ENCODE measurements around the gene TMEM18. TPM values are rescaled to one million over a fixed set of nuclear protein-coding genes. Genes with fewer than 3 reads are reported as not detected.

The TMEM18 gene
- total RNA-seq, 2 experiments from 2014 or later, result 25.6 to 26.3 TPM

DNA sequence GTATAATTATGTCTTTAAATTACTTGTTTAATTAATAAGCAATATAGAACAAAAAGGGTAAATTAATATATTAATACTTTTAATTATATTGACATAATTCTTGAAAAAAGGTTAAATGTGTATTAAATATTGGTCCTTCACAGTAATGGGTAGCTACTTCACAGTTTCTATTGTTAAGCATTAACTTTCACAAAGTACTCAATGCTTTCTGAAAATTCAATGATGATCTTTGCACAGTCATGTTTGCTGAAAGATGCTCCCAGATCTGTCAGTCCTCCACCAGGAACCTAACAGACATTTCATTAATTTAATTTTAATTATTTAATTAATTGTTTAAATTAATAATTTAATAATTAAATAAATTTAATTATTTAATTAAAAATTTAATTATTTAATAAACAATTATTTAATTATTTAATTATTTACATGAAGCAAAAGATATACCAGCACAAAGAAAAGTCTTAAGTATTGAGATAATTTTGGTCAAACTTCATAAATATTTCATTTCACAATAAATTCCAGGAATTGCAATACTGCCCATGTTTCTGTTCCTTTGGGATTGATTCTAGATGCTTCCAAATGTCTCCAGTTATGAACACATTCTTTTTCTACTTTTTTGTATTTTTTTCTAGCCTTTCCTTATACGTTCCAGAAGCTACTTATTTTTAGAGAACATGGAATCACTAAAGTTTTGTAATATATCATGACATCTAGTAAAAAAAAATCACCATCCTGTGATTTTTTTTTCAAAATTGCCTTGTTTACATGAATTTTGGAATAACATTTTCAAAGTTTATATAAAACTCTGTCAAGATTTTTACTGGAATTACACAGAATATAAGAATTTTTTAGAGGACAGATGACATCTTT, 46.5 kb downstream of the TMEM18 start:
- Mint-ChIP-seq H3K4me1 (ENCODE audit: low read depth) (no peaks in the 10 kb centered on the region), H3K36me3 (ENCODE audit: low read depth) (no peaks in the 10 kb centered on the region)

DNA sequence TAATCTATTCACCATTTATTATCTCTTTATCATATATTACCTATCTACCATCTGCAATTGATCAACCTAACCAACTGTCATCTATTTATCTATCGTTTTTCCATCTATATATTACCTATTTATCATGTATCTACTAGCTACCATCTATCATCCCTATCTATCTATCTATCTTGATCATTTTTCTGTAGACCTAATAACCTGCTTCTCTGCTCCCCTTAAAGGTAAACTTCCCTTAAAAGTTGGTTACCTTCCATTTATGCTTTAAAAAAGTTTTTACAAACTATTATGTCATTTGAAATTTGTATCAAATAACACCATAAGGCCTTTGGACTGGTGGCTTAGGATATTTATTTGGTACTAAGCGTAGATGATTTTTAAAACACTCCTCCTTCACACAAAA, 47.2 kb downstream of the TMEM18 start:
- H3K36me3 ChIP-seq (ENCODE audit: insufficient read depth, low read length), result no peaks in the 10 kb centered on the region
- ATAC-seq (ENCODE audit: poor library complexity) (no peak), DNase-seq (no peak)
- POLR2A ChIA-PET, result no interaction called here
- TF ChIP-seq, protein P1, sequence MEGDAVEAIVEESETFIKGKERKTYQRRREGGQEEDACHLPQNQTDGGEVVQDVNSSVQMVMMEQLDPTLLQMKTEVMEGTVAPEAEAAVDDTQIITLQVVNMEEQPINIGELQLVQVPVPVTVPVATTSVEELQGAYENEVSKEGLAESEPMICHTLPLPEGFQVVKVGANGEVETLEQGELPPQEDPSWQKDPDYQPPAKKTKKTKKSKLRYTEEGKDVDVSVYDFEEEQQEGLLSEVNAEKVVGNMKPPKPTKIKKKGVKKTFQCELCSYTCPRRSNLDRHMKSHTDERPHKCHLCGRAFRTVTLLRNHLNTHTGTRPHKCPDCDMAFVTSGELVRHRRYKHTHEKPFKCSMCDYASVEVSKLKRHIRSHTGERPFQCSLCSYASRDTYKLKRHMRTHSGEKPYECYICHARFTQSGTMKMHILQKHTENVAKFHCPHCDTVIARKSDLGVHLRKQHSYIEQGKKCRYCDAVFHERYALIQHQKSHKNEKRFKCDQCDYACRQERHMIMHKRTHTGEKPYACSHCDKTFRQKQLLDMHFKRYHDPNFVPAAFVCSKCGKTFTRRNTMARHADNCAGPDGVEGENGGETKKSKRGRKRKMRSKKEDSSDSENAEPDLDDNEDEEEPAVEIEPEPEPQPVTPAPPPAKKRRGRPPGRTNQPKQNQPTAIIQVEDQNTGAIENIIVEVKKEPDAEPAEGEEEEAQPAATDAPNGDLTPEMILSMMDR (IDR thresholded peaks at IDR 0.05), result no peak
- no peaks in the 10 kb centered on the region for H3K9me3 ChIP-seq (ENCODE audit: control insufficient read depth in 1 of 2, insufficient read depth in 1 of 2, low read length in 2 of 2)
- Mint-ChIP-seq H3K27me3 (no peaks in the 10 kb centered on the region), H3K4me3 (no peak overlapping the region), H3K27ac (no peak overlapping the region), H3K4me1 (ENCODE audit: low read depth) (no peaks in the 10 kb centered on the region), H3K36me3 (ENCODE audit: low read depth) (no peaks in the 10 kb centered on the region), H3K9me3 (no peaks in the 10 kb centered on the region)
- CTCF ChIA-PET, result no interaction called here
- no peaks in the 10 kb centered on the region for H3K27me3 ChIP-seq (ENCODE audit: control insufficient read depth in 1 of 2, insufficient read depth in 2 of 2, low read length in 2 of 2)
- no peak overlapping the region for H3K4me3 ChIP-seq (ENCODE audit: low read length)
- H3K27ac ChIP-seq (ENCODE audit: low read depth in 1 of 2, low read length in 2 of 2), result no peak overlapping the region
- no peaks in the 10 kb centered on the region for H3K4me1 ChIP-seq (ENCODE audit: insufficient read depth, low read length)
- intact Hi-C loops (cut with DNase I, micrococcal nuclease), result no loop called here

More for the DNA sequence above, 46.5 kb downstream of the TMEM18 start:
- ChIA-PET CTCF (no interaction called here), POLR2A (no interaction called here)
- Mint-ChIP-seq H3K4me3 (no peak overlapping the region), H3K9me3 (no peaks in the 10 kb centered on the region), H3K27ac (no peak overlapping the region), H3K27me3 (no peaks in the 10 kb centered on the region)
- no peak for ATAC-seq (ENCODE audit: poor library complexity)
- H3K27ac ChIP-seq (ENCODE audit: low read depth in 1 of 2, low read length in 2 of 2), result no peak overlapping the region
- TF ChIP-seq, protein P1 (IDR thresholded peaks at IDR 0.05), result no peak
- H3K27me3 ChIP-seq (ENCODE audit: control insufficient read depth in 1 of 2, insufficient read depth in 2 of 2, low read length in 2 of 2), result no peaks in the 10 kb centered on the region
- no peak for DNase-seq
- no peak overlapping the region for H3K4me3 ChIP-seq (ENCODE audit: low read length)
- H3K36me3 ChIP-seq (ENCODE audit: insufficient read depth, low read length), result no peaks in the 10 kb centered on the region
- intact Hi-C loops (cut with DNase I, micrococcal nuclease), result no loop called here
- H3K4me1 ChIP-seq (ENCODE audit: insufficient read depth, low read length), result no peaks in the 10 kb centered on the region
- no peaks in the 10 kb centered on the region for H3K9me3 ChIP-seq (ENCODE audit: control insufficient read depth in 1 of 2, insufficient read depth in 1 of 2, low read length in 2 of 2)

DNA sequence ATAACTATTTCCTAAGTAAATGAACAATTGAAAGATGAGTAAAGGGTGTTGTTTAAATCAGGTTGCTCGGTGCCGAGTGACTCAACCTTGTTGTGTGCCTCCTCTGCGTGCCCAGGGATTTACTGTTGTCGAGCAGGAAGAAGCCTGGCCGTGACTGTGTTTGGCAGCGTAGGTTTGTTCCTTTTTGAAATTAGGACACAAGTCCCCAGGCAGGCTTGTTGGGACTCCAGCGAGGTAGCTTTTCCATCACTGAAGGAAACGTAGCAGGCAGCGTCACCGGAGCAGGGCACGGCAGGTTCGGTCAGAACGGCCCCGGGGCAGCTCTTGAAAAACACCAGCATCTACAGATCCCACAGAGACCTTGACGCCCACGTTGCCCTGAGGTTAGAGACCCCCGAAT, 48.6 kb downstream of the TMEM18 start:
- no peaks in the 10 kb centered on the region for H3K4me1 ChIP-seq (ENCODE audit: insufficient read depth, low read length)
- H3K36me3 ChIP-seq (ENCODE audit: insufficient read depth, low read length), result no peaks in the 10 kb centered on the region
- Mint-ChIP-seq H3K4me1 (ENCODE audit: low read depth) (no peaks in the 10 kb centered on the region), H3K4me3 (no peak overlapping the region), H3K9me3 (no peaks in the 10 kb centered on the region), H3K36me3 (ENCODE audit: low read depth) (no peaks in the 10 kb centered on the region), H3K27me3 (no peaks in the 10 kb centered on the region), H3K27ac (no peak overlapping the region)
- no peak for ATAC-seq (ENCODE audit: poor library complexity)
- intact Hi-C loops (cut with DNase I, micrococcal nuclease), result no loop called here
- H3K4me3 ChIP-seq (ENCODE audit: low read length), result no peak overlapping the region
- CTCF ChIA-PET, result no interaction called here
- no peak overlapping the region for H3K27ac ChIP-seq (ENCODE audit: low read depth in 1 of 2, low read length in 2 of 2)
- H3K9me3 ChIP-seq (ENCODE audit: control insufficient read depth in 1 of 2, insufficient read depth in 1 of 2, low read length in 2 of 2), result no peaks in the 10 kb centered on the region
- H3K27me3 ChIP-seq (ENCODE audit: control insufficient read depth in 1 of 2, insufficient read depth in 2 of 2, low read length in 2 of 2), result no peaks in the 10 kb centered on the region
- POLR2A ChIA-PET, result no interaction called here
- DNase-seq, result no peak
- TF ChIP-seq, protein P1 (IDR thresholded peaks at IDR 0.05), result no peak
